Body of pancreas (tissue), 4 donors: ENCODE data around the gene FAM131C. TPM values are rescaled to one million over a fixed set of nuclear protein-coding genes. Genes with fewer than 3 reads are reported as not detected.

Source experiments
- ATAC-seq: fragments of 150-250 bp; one replicate; pipeline ENCODE4 v1.9.1; 2016
- DNase-seq, 4 donors: peaks; one replicate each; pipeline ENCODE4 v3.0.0-alpha.2; 2019
- H3K27ac ChIP-seq, 4 donors: fragments of 200-600 bp; sonication (generic); 1 replicate in 3 of 4; 2 replicates in 1 of 4; pipeline versions ENCODE4 v1.5.1 to v1.6.1; 2016 to 2019; ENCODE audit warnings: mild to moderate bottlenecking in 1 of 4, mixed read lengths in 1 of 4, moderate library complexity in 1 of 4
- H3K27me3 ChIP-seq, 2 donors: fragments of 200-600 bp; sonication (generic); one replicate each; pipeline ENCODE4 v1.6.0; 2016; ENCODE audit warnings: mild to moderate bottlenecking in 1 of 2
- H3K36me3 ChIP-seq, 2 donors: fragments of 200-600 bp; sonication (generic); replicated peaks in 1 of 2; 2 replicates each; pipeline ENCODE4 v1.5.1; 2016; ENCODE audit warnings: low read depth in 2 of 2; ENCODE audit not compliant: insufficient read depth in 1 of 2
- H3K4me1 ChIP-seq: fragments of 200-600 bp; sonication (generic); one replicate; pipeline ENCODE4 v1.6.0; 2016
- H3K4me3 ChIP-seq, 2 donors: fragments of 200-600 bp; sonication (generic); 1 replicate in 1 of 2; 2 replicates in 1 of 2; pipeline ENCODE4 v1.5.1; 2016 to 2019
- H3K9me3 ChIP-seq, 3 donors: fragments of 200-600 bp; sonication (generic); 1 replicate in 2 of 3; 2 replicates in 1 of 3; pipeline ENCODE4 v1.5.1; 2016
- CTCF ChIP-seq, 7 experiments: fragments of 450-650 bp in 4 of 7; fragments of 200-600 bp in 3 of 7; sonication (generic) in 3 of 7; IDR thresholded peaks; one replicate each; pipeline ENCODE4 v1.5.1; 2016 to 2019; ENCODE audit warnings: antibody characterized with exemption in 7 of 7
- POLR2A ChIP-seq, 3 donors: fragments of 450-650 bp; IDR thresholded peaks; one replicate each; pipeline ENCODE4 v1.6.1; 2016; ENCODE audit warnings: antibody characterized with exemption in 3 of 3, mild to moderate bottlenecking in 2 of 3
- WGBS, 2 donors: methylation state at CpG; one replicate each; pipeline ENCODE4 v1.1.5; 2017; 5-methylcytosine and 5-hydroxymethylcytosine counted together
- intact Hi-C: fragments of 100-400 bp; cut with DNase I; formaldehyde crosslinking; loops from one replicate; pipeline ENCODE4 v1.15.1; 2023
- total RNA-seq, 2 donors: library from RNA; depleted of rRNA; stranded (reverse); fragments of >200 nt; gene quantifications; one replicate each; pipeline ENCODE4 v1.1.0, GENCODE V29; 2016

The FAM131C gene
- total RNA-seq, 2 donors from 2014 or later, result 4.2 TPM; not detected in 1

DNA sequence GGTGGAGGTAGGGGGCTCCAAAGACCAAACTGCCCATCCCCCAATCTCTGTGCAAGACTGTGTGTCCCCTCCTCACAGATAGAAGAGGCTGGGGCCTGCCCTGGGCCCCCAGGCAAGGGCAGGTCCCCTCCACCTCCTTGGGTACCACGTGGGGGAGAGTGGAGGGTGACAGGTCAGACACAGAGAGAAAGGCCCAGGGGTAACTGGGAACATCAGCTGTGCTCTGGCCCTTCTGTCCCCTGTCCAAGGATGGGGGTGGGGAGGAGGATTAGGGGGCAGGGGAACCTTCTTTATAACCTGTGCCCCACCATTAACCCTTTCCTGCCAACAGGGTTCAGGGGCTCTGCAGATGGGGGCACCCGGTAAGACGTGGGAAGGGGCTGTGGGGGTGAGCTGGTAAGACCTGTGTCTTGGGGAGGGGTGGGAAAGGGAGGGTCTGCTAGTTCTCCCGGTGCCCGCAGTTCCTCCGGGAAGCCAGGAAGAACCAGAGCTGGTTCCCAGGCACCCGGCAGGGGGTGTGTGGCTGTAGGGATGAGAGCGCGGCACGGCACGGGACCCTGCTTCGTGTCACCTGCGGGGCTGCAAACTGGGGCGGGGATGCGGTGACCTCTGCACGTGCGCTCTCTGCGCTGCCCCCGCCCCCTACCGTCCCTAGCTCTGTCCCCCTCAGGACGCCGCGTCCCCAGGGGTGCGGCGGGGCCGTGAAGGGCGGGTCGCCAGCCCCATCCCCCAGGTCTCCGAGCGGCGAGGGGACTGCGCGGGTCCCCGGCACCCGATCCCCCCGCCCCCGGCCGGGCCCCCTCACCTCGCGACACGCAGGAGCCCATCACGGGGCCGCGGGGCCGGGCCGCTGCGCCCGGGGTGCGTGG, 601 bp downstream of the FAM131C start:
- WGBS, 2 donors, result 13 to 28% methylated on average over 13 to 22 of the region's 49 CpGs
- no peaks in the 10 kb centered on the region for H3K36me3 ChIP-seq
- H3K27me3 ChIP-seq, result no peaks in the 10 kb centered on the region
- H3K4me1 ChIP-seq, result peaks cover 40% of the 10 kb centered on the region
- ATAC-seq, result peak; percentile 14
- no peak overlapping the region for H3K4me3 ChIP-seq
- H3K27ac ChIP-seq, result no peak overlapping the region
- DNase-seq, result peak in 2 of 4 donors; percentile 34 to 48
- intact Hi-C loops, result loop anchor here (10.0 kb wide), 1 partner anchor 282 kb away; the partner anchor contains the start of gene FBXO42
- no peak for TF ChIP-seq CTCF (IDR thresholded peaks at IDR 0.05)
- TF ChIP-seq POLR2A (IDR thresholded peaks at IDR 0.05), result no peak
- H3K9me3 ChIP-seq, result no peaks in the 10 kb centered on the region

DNA sequence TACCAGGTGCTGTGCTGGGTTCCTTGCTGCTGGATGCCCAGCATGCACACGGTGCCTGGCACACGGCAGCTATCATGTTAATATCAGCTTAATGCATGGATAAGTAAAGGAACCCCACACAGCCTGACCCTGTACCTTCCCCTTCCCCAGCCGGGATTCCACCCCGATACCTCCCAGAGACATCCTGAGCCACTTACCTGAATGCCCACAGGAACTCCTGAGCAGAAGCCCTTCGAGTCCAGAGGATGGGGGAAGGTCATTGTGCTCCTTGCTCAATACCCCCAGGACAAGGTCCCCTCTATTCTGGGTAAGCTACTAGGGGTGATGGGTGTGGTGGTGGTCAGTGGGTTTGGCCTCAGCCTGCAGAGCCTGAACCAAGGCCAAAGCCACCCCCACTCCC, 1.4 kb downstream of the FAM131C start:
- DNase-seq (no peak), ATAC-seq (no peak)
- Histone ChIP-seq H3K4me3 (no peak overlapping the region), H3K9me3 (no peaks in the 10 kb centered on the region), H3K27me3 (no peaks in the 10 kb centered on the region), H3K27ac (no peak overlapping the region), H3K4me1 (peaks cover 48% of the 10 kb centered on the region), H3K36me3 (no peaks in the 10 kb centered on the region)
- no peak for TF ChIP-seq CTCF (IDR thresholded peaks at IDR 0.05)
- TF ChIP-seq POLR2A (IDR thresholded peaks at IDR 0.05), result no peak
- intact Hi-C loops, result loop anchor here (10.0 kb wide), 1 partner anchor 283 kb away; the partner anchor contains the start of gene FBXO42
- whole genome bisulfite sequencing, 2 donors, result 82 to 94% methylated on average over 4 to 5 of the region's 5 CpGs

DNA sequence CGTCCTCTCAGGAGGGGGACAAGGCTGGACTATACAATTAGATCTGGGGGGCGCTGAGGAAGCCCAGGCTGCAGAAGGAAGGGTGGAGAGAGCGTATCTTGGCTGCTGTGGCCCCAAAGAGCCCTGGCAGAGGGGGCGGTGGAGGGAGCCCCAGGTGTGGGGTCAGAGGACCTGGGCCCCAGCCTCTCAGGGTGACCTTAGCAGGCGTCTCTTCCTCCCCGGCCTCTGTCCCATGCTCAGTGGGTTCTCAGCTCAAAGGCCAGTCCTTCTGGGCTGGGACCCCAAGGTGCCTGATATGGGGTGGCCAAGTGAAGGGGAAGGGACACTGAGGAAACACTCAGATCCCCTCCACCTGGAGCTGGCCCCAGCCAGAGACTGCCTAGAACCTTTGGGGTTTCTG, 1.8 kb downstream of the FAM131C start:
- DNase-seq (no peak), ATAC-seq (no peak)
- intact Hi-C loops, result loop anchor here (10.0 kb wide), 1 partner anchor 283 kb away; the partner anchor contains the start of gene FBXO42
- Histone ChIP-seq H3K27ac (no peak overlapping the region), H3K4me3 (no peak overlapping the region), H3K9me3 (no peaks in the 10 kb centered on the region), H3K27me3 (no peaks in the 10 kb centered on the region), H3K36me3 (no peaks in the 10 kb centered on the region), H3K4me1 (peaks cover 53% of the 10 kb centered on the region)
- 90 to 96% methylated on average over 4 to 6 of the region's 6 CpGs for WGBS, 2 donors
- no peak for TF ChIP-seq POLR2A (IDR thresholded peaks at IDR 0.05)
- no peak for TF ChIP-seq CTCF (IDR thresholded peaks at IDR 0.05)

GRCh38 chr1:16070640-16071355, 2.7 kb downstream of the FAM131C start:
- ATAC-seq, result no peak
- Histone ChIP-seq H3K27ac (no peak overlapping the region), H3K27me3 (no peaks in the 10 kb centered on the region), H3K4me3 (no peak overlapping the region), H3K4me1 (peaks cover 61% of the 10 kb centered on the region), H3K36me3 (no peaks in the 10 kb centered on the region), H3K9me3 (no peaks in the 10 kb centered on the region)
- no peak for DNase-seq
- WGBS, 2 donors, result 90 to 95% methylated on average over 7 to 9 of the region's 9 CpGs
- TF ChIP-seq CTCF (IDR thresholded peaks at IDR 0.05), result no peak
- TF ChIP-seq POLR2A (IDR thresholded peaks at IDR 0.05), result no peak
- intact Hi-C loops, result loop anchor here (10.0 kb wide), 1 partner anchor 284 kb away; the partner anchor contains the start of gene FBXO42
